Transverse colon (tissue), 4 donors: Measurements from ENCODE around the gene PACSIN2. TPM values are rescaled to one million over a fixed set of nuclear protein-coding genes. Genes with fewer than 3 reads are reported as not detected.

Source experiments
- DNase-seq: peaks from one replicate; pipeline ENCODE4 v3.0.0-alpha.2; 2019
- H3K27ac ChIP-seq, 4 donors: fragments of 200-600 bp; sonication (generic); 2 replicates each; pipeline ENCODE4 v1.5.1; 2016 to 2018; ENCODE audit warnings: inconsistent platforms in 4 of 4
- H3K27me3 ChIP-seq: fragments of 200-600 bp; sonication (generic); 2 replicates; pipeline ENCODE4 v1.5.1; 2017; ENCODE audit warnings: inconsistent platforms
- H3K36me3 ChIP-seq, 4 donors: fragments of 200-600 bp; sonication (generic); 2 replicates each; pipeline ENCODE4 v1.5.1; 2017 to 2019; ENCODE audit warnings: inconsistent platforms in 4 of 4
- H3K4me1 ChIP-seq, 4 donors: fragments of 200-600 bp; sonication (generic); 2 replicates each; pipeline ENCODE4 v1.5.1; 2017 to 2020; ENCODE audit warnings: inconsistent platforms in 4 of 4
- H3K4me3 ChIP-seq, 4 donors: fragments of 200-600 bp; sonication (generic); 1 replicate in 1 of 4; 2 replicates in 3 of 4; pipeline versions ENCODE4 v1.5.1 to v1.6.1; 2017 to 2019; ENCODE audit warnings: inconsistent platforms in 4 of 4
- H3K9me3 ChIP-seq, 2 donors: fragments of 200-600 bp; sonication (generic); 2 replicates each; pipeline ENCODE4 v1.5.1; 2017 to 2019; ENCODE audit warnings: inconsistent platforms in 2 of 2
- CTCF ChIP-seq, 5 experiments: fragments of 200-600 bp in 3 of 5; fragments of 450-650 bp in 2 of 5; sonication (generic) in 3 of 5; IDR thresholded peaks; 1 replicate in 2 of 5; 2 replicates in 3 of 5; pipeline ENCODE4 v1.5.1; 2016 to 2017; ENCODE audit warnings: antibody characterized with exemption in 5 of 5, inconsistent platforms in 3 of 5, mild to moderate bottlenecking in 2 of 5, moderate library complexity in 1 of 5
- EP300 ChIP-seq: sonication (generic); formaldehyde crosslinking; IDR thresholded peaks from one replicate; pipeline ENCODE4 v1.6.1; 2017; ENCODE audit warnings: antibody characterized with exemption, low read depth
- POLR2A ChIP-seq: fragments of 450-650 bp; IDR thresholded peaks from one replicate; pipeline ENCODE4 v1.6.1; 2016; ENCODE audit warnings: antibody characterized with exemption, mild to moderate bottlenecking, moderate library complexity
- POLR2AphosphoS5 ChIP-seq, 3 donors: sonication (generic); formaldehyde crosslinking; IDR thresholded peaks; one replicate each; pipeline ENCODE4 v1.6.1; 2016; ENCODE audit warnings: antibody characterized with exemption in 3 of 3
- WGBS, 2 donors: methylation state at CpG; one replicate each; pipeline ENCODE4 v1.1.5; 2018; ENCODE audit warnings: low coverage in 1 of 2; 5-methylcytosine and 5-hydroxymethylcytosine counted together
- in situ Hi-C, 4 donors: fragments of 200-750 bp; cut with MboI; loops; one replicate each; pipeline versions ENCODE4 v1.15.0 to v1.15.1; 2017; ENCODE audit warnings: low sequenced_read_pairs in 3 of 4, low pct_ligation_motif_present in 1 of 4, low pct_unique_long_range_greater_than_20kb in 1 of 4
- intact Hi-C: fragments of 100-400 bp; cut with DNase I; formaldehyde crosslinking; loops from one replicate; pipeline ENCODE4 v1.15.1; 2023; ENCODE audit warnings: low total_unique reads
- total RNA-seq, 4 donors: library from RNA; depleted of rRNA; stranded (reverse); fragments of >200 nt; gene quantifications; one replicate each; pipeline ENCODE4 v1.1.0, GENCODE V29; 2016

Gene PACSIN2
- total RNA-seq, 4 donors from 2014 or later = 53.9 to 250 (median 198) TPM

- intact Hi-C loops = no loop called here
- 61 to 70% methylated on average over 6 of the region's 6 CpGs for WGBS, 2 donors
- Histone ChIP-seq H3K9me3 (no peaks in the 10 kb centered on the region), H3K4me1 (peaks cover 33 to 69% (median 44%) of the 10 kb centered on the region in 4 donors), H3K36me3 (no peaks in the 10 kb centered on the region), H3K27ac (peak overlapping the region; percentile 51 to 76 (median 70)), H3K4me3 (peak overlapping the region in 1 of 4 donors; percentile 8), H3K27me3 (no peaks in the 10 kb centered on the region)
- in situ Hi-C loops = no loop called here
- no peak for TF ChIP-seq EP300
- no peak for TF ChIP-seq CTCF (IDR thresholded peaks at IDR 0.05)
- no peak for TF ChIP-seq POLR2A
- TF ChIP-seq POLR2AphosphoS5 (IDR thresholded peaks at IDR 0.05) = no peak
- no peak for DNase-seq
These were observed 56.0 kb downstream of the PACSIN2 start for GRCh38 chr22:42958937-42959336.

GRCh38 chr22:42957958-42958357, 57.0 kb downstream of the PACSIN2 start:
- no peaks in the 10 kb centered on the region for H3K27me3 ChIP-seq
- H3K9me3 ChIP-seq = no peaks in the 10 kb centered on the region
- H3K4me3 ChIP-seq = no peak overlapping the region
- no peak for TF ChIP-seq POLR2A
- no peak for TF ChIP-seq POLR2AphosphoS5 (IDR thresholded peaks at IDR 0.05)
- no peak for TF ChIP-seq EP300
- TF ChIP-seq CTCF (IDR thresholded peaks at IDR 0.05) = no peak
- H3K27ac ChIP-seq = peak overlapping the region in 1 of 4 donors; percentile 76
- intact Hi-C loops = no loop called here
- DNase-seq = no peak
- in situ Hi-C loops = no loop called here
- 74 to 76% methylated on average over 6 to 7 of the region's 7 CpGs for WGBS, 2 donors
- H3K36me3 ChIP-seq = no peaks in the 10 kb centered on the region
- peaks cover 29 to 69% (median 49%) of the 10 kb centered on the region in 4 donors for H3K4me1 ChIP-seq

DNA sequence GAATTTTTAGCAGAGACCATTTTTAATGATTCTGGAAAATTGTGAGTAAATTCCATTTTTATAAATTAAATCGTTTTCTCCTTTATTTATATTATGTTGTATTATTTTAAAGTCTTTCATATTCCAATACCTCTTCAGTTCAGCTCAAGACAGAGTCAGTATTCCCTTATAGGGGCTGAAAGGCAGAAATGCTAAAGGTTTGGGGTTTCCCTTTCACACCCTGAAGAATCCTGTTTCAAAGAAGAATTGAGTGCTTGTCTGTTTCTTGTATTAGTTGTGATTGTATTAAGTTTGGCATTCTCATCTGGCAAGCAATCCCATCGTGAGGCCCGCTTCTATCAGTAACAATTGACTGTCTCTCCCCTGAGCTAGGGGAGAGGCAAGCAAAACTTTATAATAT, 57.4 kb downstream of the PACSIN2 start:
- Histone ChIP-seq H3K4me3 (no peak overlapping the region), H3K4me1 (peaks cover 25 to 68% (median 45%) of the 10 kb centered on the region in 4 donors), H3K36me3 (no peaks in the 10 kb centered on the region), H3K27me3 (no peaks in the 10 kb centered on the region), H3K27ac (peak overlapping the region in 1 of 4 donors; percentile 76), H3K9me3 (no peaks in the 10 kb centered on the region)
- in situ Hi-C loops = no loop called here
- TF ChIP-seq EP300 (no peak), POLR2A (no peak), POLR2AphosphoS5 (IDR thresholded peaks at IDR 0.05) (no peak), CTCF (IDR thresholded peaks at IDR 0.05) (no peak)
- WGBS, 2 donors = 76 to 80% methylated on average over 3 of the region's 3 CpGs
- DNase-seq = no peak
- intact Hi-C loops = no loop called here

GRCh38 chr22:42955848-42956247, 59.1 kb downstream of the PACSIN2 start:
- H3K27ac ChIP-seq = no peak overlapping the region
- in situ Hi-C loops = no loop called here
- H3K4me1 ChIP-seq = peaks cover 15 to 53% (median 33%) of the 10 kb centered on the region in 4 donors
- WGBS, 2 donors = 87 to 100% methylated on average over 1 of the region's 1 CpG
- no peak overlapping the region for H3K4me3 ChIP-seq
- no peaks in the 10 kb centered on the region for H3K36me3 ChIP-seq
- no peak for DNase-seq
- intact Hi-C loops = no loop called here
- H3K27me3 ChIP-seq = no peaks in the 10 kb centered on the region
- H3K9me3 ChIP-seq = no peaks in the 10 kb centered on the region
- no peak for TF ChIP-seq CTCF (IDR thresholded peaks at IDR 0.05)
- no peak for TF ChIP-seq EP300
- no peak for TF ChIP-seq POLR2A
- TF ChIP-seq POLR2AphosphoS5 (IDR thresholded peaks at IDR 0.05) = no peak
